ENCODE data around the gene G6PC1. TPM values are rescaled to one million over a fixed set of nuclear protein-coding genes. Genes with fewer than 3 reads are reported as not detected.

The G6PC1 gene
- total RNA-seq, 1 experiment from 2014 or later = not detected

DNA sequence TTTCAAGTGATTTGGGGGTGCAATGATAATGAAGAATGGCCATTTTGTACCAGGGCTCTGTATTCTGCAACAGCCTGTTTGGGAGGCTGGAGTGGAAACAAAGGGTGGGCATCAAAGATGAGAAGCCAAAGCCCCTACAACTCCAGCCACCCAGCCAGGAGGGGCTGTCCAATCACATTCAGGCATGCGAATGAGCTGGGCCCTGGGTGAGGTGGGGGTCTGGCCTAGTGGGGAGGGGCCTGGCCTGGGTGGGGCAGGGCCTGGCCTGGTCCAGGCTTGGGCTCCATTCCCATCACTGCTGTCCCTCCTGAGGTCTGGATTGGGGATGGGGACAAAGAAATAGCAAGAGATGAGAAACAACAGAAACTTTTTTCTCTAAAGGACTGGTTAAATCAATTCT, 43.2 kb upstream of the G6PC1 start:
- H2AFZ ChIP-seq = no peak overlapping the region
- H3K36me3 ChIP-seq (ENCODE audit: low read depth) = no peaks in the 10 kb centered on the region
- H3K4me2 ChIP-seq = no peak overlapping the region
- POLR2A ChIA-PET (ENCODE audit: unreplicated experiment) = no interaction called here
- TF ChIP-seq EZH2 (IDR thresholded peaks at IDR 0.05; ENCODE audit: low read depth) = no peak
- TF ChIP-seq, protein P1, sequence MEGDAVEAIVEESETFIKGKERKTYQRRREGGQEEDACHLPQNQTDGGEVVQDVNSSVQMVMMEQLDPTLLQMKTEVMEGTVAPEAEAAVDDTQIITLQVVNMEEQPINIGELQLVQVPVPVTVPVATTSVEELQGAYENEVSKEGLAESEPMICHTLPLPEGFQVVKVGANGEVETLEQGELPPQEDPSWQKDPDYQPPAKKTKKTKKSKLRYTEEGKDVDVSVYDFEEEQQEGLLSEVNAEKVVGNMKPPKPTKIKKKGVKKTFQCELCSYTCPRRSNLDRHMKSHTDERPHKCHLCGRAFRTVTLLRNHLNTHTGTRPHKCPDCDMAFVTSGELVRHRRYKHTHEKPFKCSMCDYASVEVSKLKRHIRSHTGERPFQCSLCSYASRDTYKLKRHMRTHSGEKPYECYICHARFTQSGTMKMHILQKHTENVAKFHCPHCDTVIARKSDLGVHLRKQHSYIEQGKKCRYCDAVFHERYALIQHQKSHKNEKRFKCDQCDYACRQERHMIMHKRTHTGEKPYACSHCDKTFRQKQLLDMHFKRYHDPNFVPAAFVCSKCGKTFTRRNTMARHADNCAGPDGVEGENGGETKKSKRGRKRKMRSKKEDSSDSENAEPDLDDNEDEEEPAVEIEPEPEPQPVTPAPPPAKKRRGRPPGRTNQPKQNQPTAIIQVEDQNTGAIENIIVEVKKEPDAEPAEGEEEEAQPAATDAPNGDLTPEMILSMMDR (conservative IDR thresholded peaks at IDR 0.05) = no peak
- no peaks in the 10 kb centered on the region for H3K79me2 ChIP-seq (ENCODE audit: low read depth)
- no peaks in the 10 kb centered on the region for H3K27me3 ChIP-seq (ENCODE audit: insufficient read depth, low read depth)
- H3F3A ChIP-seq (ENCODE audit: insufficient read depth, low read depth) = no peaks in the 10 kb centered on the region
- no peaks in the 10 kb centered on the region for H3K9me3 ChIP-seq (ENCODE audit: insufficient read depth, low read depth)
- DNase-seq = no peak
- H3K27ac ChIP-seq = no peak overlapping the region
- intact Hi-C loops (cut with micrococcal nuclease; ENCODE audit: unreplicated experiment) = no loop called here
- no peaks in the 10 kb centered on the region for H3K4me1 ChIP-seq (replicated peaks; ENCODE audit: insufficient read depth)
- H3K4me3 ChIP-seq = no peak overlapping the region
- H3K9me2 ChIP-seq (ENCODE audit: insufficient read depth) = no peaks in the 10 kb centered on the region
- CTCF ChIA-PET = no interaction called here
- no TSS peak for BruUV-seq (replicated peaks)
- H4K20me1 ChIP-seq (ENCODE audit: insufficient read depth) = no peaks in the 10 kb centered on the region

- Histone ChIP-seq H3K27ac (no peak overlapping the region), H3K9me2 (ENCODE audit: insufficient read depth) (no peaks in the 10 kb centered on the region), H3K9me3 (ENCODE audit: insufficient read depth, low read depth) (peaks cover 6% of the 10 kb centered on the region; the same call in 1 of the 2 replicates), H3K4me1 (replicated peaks; ENCODE audit: insufficient read depth) (no peaks in the 10 kb centered on the region; the same call in 1 of the 2 replicates), H3F3A (ENCODE audit: insufficient read depth, low read depth) (no peaks in the 10 kb centered on the region), H3K4me2 (no peak overlapping the region), H3K79me2 (ENCODE audit: low read depth) (no peaks in the 10 kb centered on the region), H4K20me1 (ENCODE audit: insufficient read depth) (no peaks in the 10 kb centered on the region), H3K36me3 (ENCODE audit: low read depth) (no peaks in the 10 kb centered on the region), H2AFZ (no peak overlapping the region), H3K27me3 (ENCODE audit: insufficient read depth, low read depth) (no peaks in the 10 kb centered on the region; the same call in 1 of the 2 replicates), H3K4me3 (no peak overlapping the region)
- intact Hi-C loops (cut with micrococcal nuclease; ENCODE audit: unreplicated experiment) = no loop called here
- no peak for DNase-seq
- CTCF ChIA-PET = no interaction called here
- TF ChIP-seq, protein P1 (conservative IDR thresholded peaks at IDR 0.05) = no peak
- TF ChIP-seq EZH2 (IDR thresholded peaks at IDR 0.05; ENCODE audit: low read depth) = no peak
- no TSS peak for BruUV-seq (replicated peaks)
- POLR2A ChIA-PET (ENCODE audit: unreplicated experiment) = no interaction called here
These were observed 34.9 kb upstream of the G6PC1 start for GRCh38 chr17:42865638-42866094.

- H3K4me1 ChIP-seq (replicated peaks; ENCODE audit: insufficient read depth) = no peaks in the 10 kb centered on the region; the same call in 1 of the 2 replicates
- POLR2A ChIA-PET (ENCODE audit: unreplicated experiment) = no interaction called here
- peaks cover 7% of the 10 kb centered on the region; the same call in 1 of the 2 replicates for H3K9me3 ChIP-seq (ENCODE audit: insufficient read depth, low read depth)
- H2AFZ ChIP-seq = no peak overlapping the region
- BruUV-seq (replicated peaks) = no TSS peak
- H3K27ac ChIP-seq = no peak overlapping the region
- H3K4me3 ChIP-seq = no peak overlapping the region
- TF ChIP-seq, protein P1 (conservative IDR thresholded peaks at IDR 0.05) = no peak
- TF ChIP-seq EZH2 (IDR thresholded peaks at IDR 0.05; ENCODE audit: low read depth) = no peak
- no peaks in the 10 kb centered on the region for H3K9me2 ChIP-seq (ENCODE audit: insufficient read depth)
- intact Hi-C loops (cut with micrococcal nuclease; ENCODE audit: unreplicated experiment) = no loop called here
- no peaks in the 10 kb centered on the region for H3F3A ChIP-seq (ENCODE audit: insufficient read depth, low read depth)
- no peaks in the 10 kb centered on the region for H4K20me1 ChIP-seq (ENCODE audit: insufficient read depth)
- no peaks in the 10 kb centered on the region for H3K36me3 ChIP-seq (ENCODE audit: low read depth)
- H3K27me3 ChIP-seq (ENCODE audit: insufficient read depth, low read depth) = no peaks in the 10 kb centered on the region; the same call in 1 of the 2 replicates
- no peak for DNase-seq
- H3K4me2 ChIP-seq = no peak overlapping the region
- no peaks in the 10 kb centered on the region for H3K79me2 ChIP-seq (ENCODE audit: low read depth)
- CTCF ChIA-PET = no interaction called here
These were observed 34.4 kb upstream of the G6PC1 start for GRCh38 chr17:42866216-42866615.

All from PC-9 (cell line).